Measurements from ENCODE around the gene KLHL29. TPM values are rescaled to one million over a fixed set of nuclear protein-coding genes. Genes with fewer than 3 reads are reported as not detected.

Gene KLHL29
- total RNA-seq, 1 donor from 2014 or later = 16.3 TPM

- Histone ChIP-seq H3K9me3 (no peaks in the 10 kb centered on the region), H3K27me3 (no peaks in the 10 kb centered on the region), H3K27ac (no peak overlapping the region), H3K4me1 (peaks cover 0 to 8% of the 10 kb centered on the region in 2 donors), H3K36me3 (no peaks in the 10 kb centered on the region), H3K4me3 (no peak overlapping the region)
- DNase-seq (ENCODE audit: low spot score in 2 of 2) = no peak
- intact Hi-C loops (cut with DNase I) = no loop called here
- TF ChIP-seq CTCF (IDR thresholded peaks at IDR 0.05) = no peak
Measured at GRCh38 chr2:23516520-23517256, 131.7 kb downstream of the KLHL29 start.

- no peak for TF ChIP-seq CTCF (IDR thresholded peaks at IDR 0.05)
- Histone ChIP-seq H3K4me1 (peaks cover 4 to 19% of the 10 kb centered on the region in 2 donors), H3K36me3 (no peaks in the 10 kb centered on the region), H3K4me3 (no peak overlapping the region), H3K27ac (no peak overlapping the region), H3K27me3 (no peaks in the 10 kb centered on the region), H3K9me3 (no peaks in the 10 kb centered on the region)
- DNase-seq (ENCODE audit: low spot score in 2 of 2) = no peak
- intact Hi-C loops (cut with DNase I) = no loop called here
Measured at GRCh38 chr2:23518481-23519333, 133.7 kb downstream of the KLHL29 start.

- no peak for DNase-seq (ENCODE audit: low spot score in 2 of 2)
Measured at GRCh38 chr2:23519334-23519651, 134.3 kb downstream of the KLHL29 start.

GRCh38 chr2:23520256-23520655, 135.3 kb downstream of the KLHL29 start:
- DNase-seq (ENCODE audit: low spot score in 2 of 2) = no peak
- Histone ChIP-seq H3K27me3 (no peaks in the 10 kb centered on the region), H3K4me1 (peaks cover 11 to 33% of the 10 kb centered on the region in 2 donors), H3K9me3 (no peaks in the 10 kb centered on the region), H3K27ac (peak overlapping the region in 1 of 2 donors; percentile 28), H3K36me3 (no peaks in the 10 kb centered on the region), H3K4me3 (no peak overlapping the region)
- intact Hi-C loops (cut with DNase I) = loop anchor here (5.0 to 10.0 kb wide), 2 partner anchors 97 to 385 kb away; no protein-coding TSS in a partner anchor
- no peak for TF ChIP-seq CTCF (IDR thresholded peaks at IDR 0.05)

More at GRCh38 chr2:23519334-23519651, 134.3 kb downstream of the KLHL29 start:
- H3K9me3 ChIP-seq = no peaks in the 10 kb centered on the region
- peaks cover 4 to 24% of the 10 kb centered on the region in 2 donors for H3K4me1 ChIP-seq
- no peak overlapping the region for H3K4me3 ChIP-seq
- H3K36me3 ChIP-seq = no peaks in the 10 kb centered on the region
- H3K27me3 ChIP-seq = no peaks in the 10 kb centered on the region
- TF ChIP-seq CTCF (IDR thresholded peaks at IDR 0.05) = no peak
- no peak overlapping the region for H3K27ac ChIP-seq
- intact Hi-C loops (cut with DNase I) = no loop called here

GRCh38 chr2:23521060-23521459, 136.1 kb downstream of the KLHL29 start:
- Histone ChIP-seq H3K27me3 (no peaks in the 10 kb centered on the region), H3K27ac (no peak overlapping the region), H3K9me3 (no peaks in the 10 kb centered on the region), H3K36me3 (no peaks in the 10 kb centered on the region), H3K4me3 (no peak overlapping the region), H3K4me1 (peaks cover 13 to 38% of the 10 kb centered on the region in 2 donors)
- DNase-seq (ENCODE audit: low spot score in 2 of 2) = no peak
- no peak for TF ChIP-seq CTCF (IDR thresholded peaks at IDR 0.05)
- intact Hi-C loops (cut with DNase I) = loop anchor here (5.0 to 10.0 kb wide), 2 partner anchors 96 to 386 kb away; no protein-coding TSS in a partner anchor
